HG03135 (cell line): Measurements from ENCODE around the gene OR11H1.
"Not testable (repeated sequence)": the region's sequence is repeated elsewhere in the genome, so short reads cannot be mapped to it uniquely, and the experiment has no call there.

Source experiments
- ATAC-seq: cut with Tn5 transposase; IDR thresholded peaks from one replicate; pipeline ENCODE4 v1.9.1; 2021; ENCODE audit warnings: mild to moderate bottlenecking, moderate library complexity; ENCODE audit not compliant: unreplicated experiment

Gene OR11H1

GRCh38 chr22:15527892-15528291, at the start of gene OR11H1:
TSS of gene OR11H1 (plus strand) at chr22:15528192. CDS start at chr22:15528192, 0 bp downstream.
- not testable (repeated sequence) for ATAC-seq

- ATAC-seq: not testable (repeated sequence)
Measured at GRCh38 chr22:15509967-15510366, 18.0 kb upstream of the OR11H1 start.

GRCh38 chr22:15515896-15516295, 12.1 kb upstream of the OR11H1 start:
- not testable (repeated sequence) for ATAC-seq

- ATAC-seq: not testable (repeated sequence)
Measured at GRCh38 chr22:15553767-15554166, 25.8 kb downstream of the OR11H1 start.

- not testable (repeated sequence) for ATAC-seq
Measured at GRCh38 chr22:15563461-15563860, 35.5 kb downstream of the OR11H1 start.

- ATAC-seq: not testable (repeated sequence)
Measured at GRCh38 chr22:15565063-15565462, 37.1 kb downstream of the OR11H1 start.
